Inferior parietal cortex (tissue), 1 donor: Measurements from ENCODE around the gene NXPH1.
"Not testable (repeated sequence)": the region's sequence is repeated elsewhere in the genome, so short reads cannot be mapped to it uniquely, and the experiment has no call there.

Source experiments
- DNase-seq: peaks from one replicate; pipeline ENCODE4 v3.0.0-alpha.2; 2016; ENCODE audit errors: extremely low spot score

NXPH1 gene

GRCh38 chr7:8699875-8700624 lies 266.6 kb downstream of the NXPH1 start:
- no peak for DNase-seq

DNA sequence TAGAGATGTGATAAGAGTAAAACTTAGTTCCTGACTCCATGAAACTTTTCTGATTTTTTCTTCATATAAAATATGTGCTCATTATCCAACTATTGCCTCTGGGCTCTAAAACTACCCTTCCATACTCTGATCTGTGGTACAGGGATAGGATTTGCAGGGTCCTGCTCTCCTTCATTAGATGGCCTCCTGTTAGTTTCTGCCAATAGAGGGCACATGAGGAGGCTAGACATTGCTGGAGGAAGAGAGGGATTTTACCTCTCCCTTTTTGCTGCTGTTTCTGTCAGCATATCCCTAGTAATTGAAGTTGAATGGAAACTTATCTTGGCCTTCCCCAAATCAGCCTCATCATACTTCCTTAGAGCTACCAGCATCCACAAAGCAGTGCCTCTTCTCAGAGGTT lies 269.4 kb downstream of the NXPH1 start:
- no peak for DNase-seq

- no peak for DNase-seq
These were observed 276.7 kb downstream of the NXPH1 start for GRCh38 chr7:8710124-8710523.

DNA sequence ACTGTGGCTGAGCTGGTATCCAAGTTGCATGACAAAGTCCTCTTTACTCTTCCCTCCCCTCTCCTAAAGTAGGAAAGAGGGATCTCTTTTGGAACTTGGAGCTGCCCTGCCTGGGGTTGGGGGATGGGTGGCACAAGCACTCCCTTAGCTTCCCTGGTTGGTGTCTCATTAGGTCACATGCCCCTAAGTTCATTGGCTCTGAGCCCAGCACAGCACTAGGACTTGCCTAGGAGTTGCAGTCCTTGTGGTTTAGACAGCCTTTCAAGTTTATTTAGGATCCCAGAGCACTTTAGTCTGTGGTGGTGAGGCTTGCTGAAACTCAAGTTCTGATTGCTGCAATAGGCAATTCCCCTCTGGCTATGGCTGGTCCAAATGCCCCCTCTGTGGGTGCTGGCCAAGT lies 281.4 kb downstream of the NXPH1 start:
- no peak for DNase-seq

- no peak for DNase-seq
These were observed 285.7 kb downstream of the NXPH1 start for GRCh38 chr7:8719102-8719501.

GRCh38 chr7:8724080-8724718 lies 290.8 kb downstream of the NXPH1 start:
- DNase-seq: peak; percentile 69

- not testable (repeated sequence) for DNase-seq
These were observed 298.3 kb downstream of the NXPH1 start for GRCh38 chr7:8731756-8732155.

DNA sequence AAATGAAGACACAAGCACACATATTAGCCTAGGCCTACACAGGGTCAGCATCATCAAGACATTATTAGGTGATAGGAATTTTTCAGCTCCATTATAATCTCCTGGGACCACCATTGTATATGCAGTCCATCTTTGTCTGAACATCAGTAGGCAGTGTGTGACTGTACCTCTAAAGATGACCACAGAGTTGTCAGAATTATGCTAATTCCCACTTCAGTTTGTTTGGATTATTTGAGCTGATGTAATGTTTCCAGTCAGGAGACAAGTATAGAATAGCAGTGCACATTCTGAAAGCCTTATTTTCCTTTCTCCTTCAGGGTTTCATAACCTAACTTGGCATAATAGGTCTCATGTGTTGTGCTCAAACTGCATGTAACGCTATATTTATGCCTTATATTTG lies 306.4 kb downstream of the NXPH1 start:
- DNase-seq: no peak

- DNase-seq: no peak
These were observed 309.4 kb downstream of the NXPH1 start for GRCh38 chr7:8742837-8743236.

GRCh38 chr7:8747338-8747737 lies 313.9 kb downstream of the NXPH1 start:
- no peak for DNase-seq

- DNase-seq: no peak
These were observed 318.3 kb downstream of the NXPH1 start for GRCh38 chr7:8751557-8752231.

DNA sequence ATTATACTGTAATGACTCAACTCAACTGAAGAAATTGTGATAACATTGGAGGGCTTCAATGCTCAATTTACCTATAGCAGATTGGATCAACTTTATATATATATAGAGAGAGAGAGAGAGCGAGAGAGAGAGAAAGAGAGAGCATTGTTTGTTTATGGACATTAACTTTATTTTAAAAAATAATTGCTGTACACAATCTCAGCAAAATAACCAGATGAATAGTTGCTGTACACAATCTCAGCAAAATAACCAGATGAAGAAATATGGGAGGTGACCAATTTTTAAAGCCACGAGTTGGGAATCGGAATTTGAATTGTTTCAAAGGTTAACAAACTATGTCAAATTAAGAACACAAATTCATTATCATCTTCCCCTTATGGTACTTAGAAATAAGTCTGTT lies 319.9 kb downstream of the NXPH1 start:
- no peak for DNase-seq

- no peak for DNase-seq
These were observed 328.3 kb downstream of the NXPH1 start for GRCh38 chr7:8761731-8762130.

DNA sequence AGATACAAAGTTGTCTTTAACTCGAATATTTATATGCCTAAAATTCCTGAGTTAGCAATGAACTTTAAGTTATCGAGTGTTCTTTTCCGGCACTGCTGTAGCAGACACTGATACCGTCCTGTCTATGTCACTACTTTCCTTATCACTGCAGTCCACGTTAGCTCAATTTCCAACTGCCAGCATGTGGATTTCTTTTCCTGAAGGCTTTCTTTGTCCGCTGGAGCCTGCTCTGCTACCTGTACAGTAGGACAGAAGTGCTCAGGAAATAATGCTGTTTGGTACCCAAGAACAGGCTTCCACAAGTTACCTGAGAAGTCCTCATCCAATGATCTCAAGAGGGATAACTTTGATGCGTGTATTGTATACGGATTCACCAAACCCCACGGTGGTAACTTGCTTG lies 329.4 kb downstream of the NXPH1 start:
- no peak for DNase-seq

GRCh38 chr7:8765374-8765773 lies 332.0 kb downstream of the NXPH1 start:
- peak; percentile 13 for DNase-seq

GRCh38 chr7:8773518-8773917 lies 340.1 kb downstream of the NXPH1 start:
- no peak for DNase-seq

DNA sequence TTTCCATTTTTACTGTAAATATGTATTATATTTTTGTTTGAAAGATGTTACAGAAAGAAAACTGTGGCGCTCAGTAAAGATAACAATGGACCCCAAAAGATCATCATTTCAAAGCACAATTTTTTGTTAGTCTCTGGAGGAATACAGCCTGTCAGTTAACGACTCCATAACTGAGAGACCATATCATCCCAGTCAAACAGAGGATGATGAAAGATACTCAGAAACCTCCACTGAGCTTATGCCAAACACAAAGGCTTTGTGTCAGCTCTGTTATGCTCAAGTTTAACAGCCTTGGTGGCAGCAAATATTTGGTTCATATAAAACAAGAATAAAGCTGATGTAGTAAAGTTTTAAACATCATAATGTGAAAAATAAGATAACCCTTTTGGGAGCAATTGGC lies 345.1 kb downstream of the NXPH1 start:
- DNase-seq: no peak

DNA sequence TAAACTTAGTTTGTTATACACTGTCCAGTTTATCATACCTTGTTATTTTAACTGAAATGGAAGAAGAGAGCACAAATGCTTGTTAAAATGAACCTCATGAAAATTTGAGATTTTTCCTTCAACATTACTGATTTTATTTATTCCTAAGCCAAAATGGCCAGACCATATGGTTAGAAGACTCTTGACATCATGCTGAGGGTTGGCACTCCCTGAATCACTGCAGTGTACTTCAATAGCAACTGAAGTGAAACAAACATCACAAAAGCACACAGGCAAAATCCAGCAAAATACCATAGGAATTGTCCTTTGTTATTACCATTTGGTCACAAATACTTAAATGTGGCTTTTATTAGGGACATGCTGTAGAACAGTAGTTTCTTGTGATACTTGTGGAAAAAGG lies 347.8 kb downstream of the NXPH1 start:
- no peak for DNase-seq

GRCh38 chr7:8783229-8783628 lies 349.8 kb downstream of the NXPH1 start:
- no peak for DNase-seq

DNA sequence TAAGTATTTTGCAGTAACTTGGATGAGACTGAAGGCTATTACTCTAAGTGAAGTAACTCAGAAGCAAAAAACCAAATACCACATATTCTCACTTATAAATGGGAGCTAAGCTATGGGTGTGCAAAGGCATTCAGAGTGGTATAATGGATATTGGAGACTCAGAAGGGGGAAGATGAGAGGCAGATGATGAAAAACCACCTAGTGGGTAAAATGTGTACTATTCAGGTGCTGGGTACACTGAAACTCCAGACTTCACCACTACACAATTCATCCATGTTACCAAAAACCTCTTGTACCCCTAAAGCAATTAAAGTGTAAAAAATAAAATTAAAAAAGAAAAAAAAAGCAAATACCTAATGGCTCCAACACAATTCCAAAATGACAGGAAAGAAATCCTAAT lies 351.7 kb downstream of the NXPH1 start:
- no peak for DNase-seq

DNA sequence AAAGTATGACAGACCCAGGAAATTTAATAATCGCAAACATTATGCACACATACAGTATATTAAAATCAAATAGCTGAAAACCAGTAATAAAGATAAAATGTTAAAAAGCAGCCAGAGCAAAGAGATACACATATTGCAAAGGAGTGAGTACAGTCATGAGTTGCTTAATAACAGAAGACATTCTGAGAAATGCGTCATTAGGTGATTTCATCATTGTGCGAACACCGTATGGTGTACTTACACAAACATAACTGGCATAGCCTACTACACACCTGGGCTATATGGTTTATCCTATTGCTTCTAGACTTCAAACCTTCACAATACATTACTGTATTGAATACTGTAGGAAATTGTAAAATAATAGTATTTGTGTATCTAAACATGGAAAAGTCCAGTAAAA lies 367.6 kb downstream of the NXPH1 start:
- DNase-seq: no peak
